Eye (tissue), 1 donor: Measurements from ENCODE around the gene OBSL1.

ENCODE experiments used
- DNase-seq: peaks from one replicate; pipeline ENCODE4 v3.0.0-alpha.2; 2015

Gene OBSL1

DNA sequence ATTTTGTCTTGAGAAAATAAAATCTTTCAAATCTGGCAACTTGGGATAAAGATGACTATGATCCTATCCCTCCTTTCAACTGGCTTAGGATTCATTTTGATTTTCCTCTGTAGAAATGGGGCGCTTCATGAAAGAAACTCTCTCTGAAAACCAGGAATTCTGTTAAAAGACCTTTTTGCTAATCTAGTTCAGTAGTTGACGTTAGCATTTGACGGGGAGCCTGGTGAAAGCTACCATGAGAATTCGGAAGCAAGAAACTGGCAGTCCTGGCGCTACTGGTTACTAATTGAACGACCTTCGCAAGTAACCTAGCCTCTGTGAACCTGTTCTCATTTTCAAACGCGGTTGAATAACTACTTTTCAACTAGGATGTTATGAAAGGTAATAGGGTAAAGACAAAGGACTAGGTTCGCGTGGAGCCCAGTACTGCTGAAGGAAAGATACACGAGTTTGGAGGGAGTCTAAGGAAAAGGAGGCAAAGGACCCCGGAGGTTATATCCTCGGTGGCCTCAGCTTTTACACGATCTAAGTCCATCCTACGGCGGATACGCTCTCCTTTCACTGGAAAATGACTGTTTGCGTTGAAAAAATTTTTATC lies 25.7 kb upstream of the OBSL1 start:
- no peak for DNase-seq

DNA sequence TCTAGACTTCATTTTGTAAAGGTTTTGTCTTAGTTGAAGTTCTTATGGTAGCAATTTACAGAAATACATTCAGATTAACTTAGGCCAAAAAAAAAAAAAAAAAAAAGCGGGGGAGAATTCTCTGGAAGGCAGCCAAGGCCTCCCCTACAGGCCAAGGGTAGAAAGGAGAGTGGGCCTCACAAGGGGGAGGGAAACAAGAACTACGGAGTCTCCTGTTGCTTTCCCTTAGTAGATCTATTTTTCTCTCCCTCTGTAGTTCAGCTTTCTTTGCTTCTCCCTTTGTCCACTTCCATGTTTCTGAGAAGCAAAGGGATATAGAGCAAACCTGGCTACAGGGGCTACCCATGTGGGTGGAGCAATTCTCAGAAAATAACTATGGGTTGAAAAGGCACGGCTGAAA lies 23.9 kb upstream of the OBSL1 start:
- DNase-seq, result peak; percentile 77

DNA sequence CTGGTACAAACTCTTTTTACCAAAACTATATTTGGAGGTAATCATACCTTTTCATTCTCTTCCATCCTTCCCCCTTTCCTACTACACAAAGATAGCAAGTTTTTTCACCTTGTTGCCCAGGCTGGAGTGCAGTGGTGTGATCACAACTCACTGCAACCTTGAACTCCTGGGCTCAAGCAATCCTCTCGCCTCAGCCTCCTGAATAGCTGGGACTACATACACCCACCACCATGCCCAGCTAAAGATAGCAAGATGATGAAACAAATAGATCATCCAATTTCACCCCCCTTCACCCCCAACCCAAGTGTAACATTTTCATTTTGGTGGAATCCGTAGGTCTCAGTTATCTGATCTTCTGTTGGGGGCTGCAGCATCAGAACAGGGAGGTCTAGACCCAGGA lies 21.8 kb upstream of the OBSL1 start:
- DNase-seq, result no peak

DNA sequence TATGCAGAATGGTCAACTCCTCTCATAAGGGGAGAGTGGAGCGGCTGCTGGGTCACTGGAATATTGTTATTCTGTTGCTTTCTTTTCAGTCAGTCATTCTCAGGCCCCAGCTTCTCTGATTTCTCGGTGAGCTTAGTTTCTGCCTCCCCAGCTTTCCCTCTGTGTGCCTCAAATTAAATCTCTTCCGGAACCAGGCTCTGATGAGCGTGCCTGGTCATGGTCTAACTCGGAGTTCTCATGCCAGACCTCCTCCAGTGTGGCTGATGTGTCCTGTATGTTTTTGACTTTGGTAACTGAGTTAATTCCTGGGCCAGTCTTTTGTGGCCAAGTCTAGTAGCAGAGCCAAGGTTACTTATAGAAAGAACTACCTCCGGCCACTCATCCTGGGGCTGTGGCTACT lies 21.4 kb upstream of the OBSL1 start:
- peak; percentile 57 for DNase-seq

DNA sequence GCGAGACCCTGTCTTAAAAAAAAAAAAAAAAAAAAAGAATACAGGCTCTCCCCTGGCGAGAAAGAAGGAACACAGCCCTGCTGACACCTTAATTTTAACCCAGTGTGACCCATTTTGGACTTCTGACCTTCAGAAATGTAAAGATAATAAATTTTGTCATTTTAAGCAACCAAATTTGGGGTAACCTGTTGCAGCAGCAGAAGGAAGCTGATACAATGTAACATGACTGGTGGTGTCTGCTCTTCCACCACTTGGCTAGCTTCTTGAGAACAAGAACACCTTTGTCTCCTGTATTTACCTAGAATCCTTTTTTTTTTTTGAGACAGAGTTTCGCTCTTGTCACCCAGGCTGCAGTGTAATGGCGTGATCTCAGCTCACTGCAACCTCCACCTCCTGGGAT lies 19.8 kb upstream of the OBSL1 start:
- no peak for DNase-seq

DNA sequence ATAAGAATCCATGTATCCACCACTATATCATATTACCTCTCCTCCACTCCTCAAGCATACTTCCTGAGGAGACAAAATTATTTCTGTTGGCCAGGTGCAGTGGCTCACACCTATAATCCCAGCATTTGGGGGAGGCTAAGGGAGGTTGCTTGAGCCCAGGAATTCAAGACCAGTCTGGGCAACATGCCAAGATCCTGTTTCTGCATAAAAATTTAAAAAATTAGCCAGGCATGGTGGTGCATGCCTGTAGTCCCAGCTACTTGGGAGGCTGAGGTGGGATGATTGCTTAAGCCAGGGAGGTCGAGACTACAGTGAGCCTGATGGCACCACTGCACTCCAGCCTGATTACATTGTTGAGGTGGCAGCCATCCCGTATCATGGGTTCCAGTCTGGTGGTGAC lies 10.0 kb upstream of the OBSL1 start:
- DNase-seq, result no peak

DNA sequence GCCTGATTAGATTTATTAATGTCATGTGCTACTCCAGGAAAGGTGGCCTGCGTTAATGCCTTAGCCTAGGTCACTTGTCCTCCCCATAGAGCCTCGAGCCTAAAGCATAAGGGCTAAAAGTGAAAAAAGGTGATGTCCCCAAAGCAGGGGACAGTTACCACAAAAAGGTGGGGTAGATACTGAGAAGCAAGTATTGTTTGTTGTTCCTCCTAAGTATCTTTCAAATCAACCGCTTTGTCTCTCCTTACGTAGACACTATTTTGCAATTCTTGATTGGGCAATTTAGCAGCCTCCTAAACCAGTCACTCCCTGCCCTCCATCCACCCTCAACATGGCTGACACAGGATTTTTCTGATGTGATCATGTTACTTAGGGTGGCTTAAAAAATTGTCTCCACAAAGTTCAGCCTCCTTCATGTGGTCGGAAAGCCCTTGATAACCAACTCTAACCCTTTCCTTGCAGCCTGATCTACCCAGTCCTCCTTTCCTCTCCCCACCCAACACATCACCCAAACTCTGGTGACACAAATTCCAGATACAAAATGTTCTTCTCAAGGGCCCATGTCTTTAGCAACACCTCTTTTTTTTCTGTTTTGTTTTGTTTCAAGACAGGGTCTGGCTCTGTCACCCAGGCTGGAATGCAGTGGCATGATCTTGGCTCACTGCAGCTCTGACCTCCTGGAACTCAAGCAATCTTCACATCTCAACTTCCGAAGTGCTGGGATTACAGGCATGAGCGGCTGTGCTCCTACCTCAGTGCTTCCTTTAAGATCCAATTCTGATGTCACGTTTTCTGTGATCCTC lies 7.7 kb upstream of the OBSL1 start:
- no peak for DNase-seq

DNA sequence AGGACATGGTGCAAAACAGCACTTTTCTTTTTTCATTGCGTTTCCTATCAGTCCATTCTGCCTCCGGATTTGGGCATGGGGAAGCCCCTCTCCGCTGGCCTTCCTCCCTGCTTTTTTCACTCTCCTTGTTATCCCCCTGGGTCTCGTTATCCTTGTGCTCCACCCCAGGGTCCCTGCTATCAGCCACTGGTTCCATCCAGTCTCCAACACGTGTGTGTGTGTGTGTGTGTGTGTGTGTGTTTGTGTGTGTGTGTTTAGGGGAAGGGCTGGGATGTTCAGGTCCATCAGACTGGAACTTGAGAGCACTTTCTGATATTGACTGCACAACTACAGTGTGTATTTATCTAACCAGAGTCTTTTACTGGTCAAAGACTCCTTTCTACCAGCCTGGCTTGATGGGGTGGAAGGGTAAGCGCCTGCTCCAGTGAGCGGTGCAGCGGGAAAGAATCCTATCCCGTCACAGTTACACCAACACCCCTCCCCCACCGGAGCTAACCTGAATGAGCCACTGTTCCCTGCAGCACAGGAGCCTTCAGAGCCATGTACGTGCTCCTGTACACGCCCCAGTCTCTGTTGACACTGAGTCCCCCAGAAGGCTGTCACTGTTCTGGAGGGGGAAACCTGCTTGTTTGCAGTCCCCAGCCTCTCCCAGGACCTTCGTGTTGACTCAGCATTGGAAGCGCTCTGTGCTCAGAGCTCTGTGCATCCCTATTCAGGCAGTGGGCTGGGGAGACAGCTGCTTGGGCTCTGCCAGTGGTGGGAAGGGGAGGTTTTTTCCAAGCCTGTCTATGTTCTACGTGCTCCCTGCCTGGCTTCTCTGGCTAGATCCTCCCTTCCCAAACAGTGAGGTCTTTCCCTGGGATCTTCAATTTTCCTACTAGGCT lies 5.4 kb upstream of the OBSL1 start:
- DNase-seq, result peak; percentile 86

DNA sequence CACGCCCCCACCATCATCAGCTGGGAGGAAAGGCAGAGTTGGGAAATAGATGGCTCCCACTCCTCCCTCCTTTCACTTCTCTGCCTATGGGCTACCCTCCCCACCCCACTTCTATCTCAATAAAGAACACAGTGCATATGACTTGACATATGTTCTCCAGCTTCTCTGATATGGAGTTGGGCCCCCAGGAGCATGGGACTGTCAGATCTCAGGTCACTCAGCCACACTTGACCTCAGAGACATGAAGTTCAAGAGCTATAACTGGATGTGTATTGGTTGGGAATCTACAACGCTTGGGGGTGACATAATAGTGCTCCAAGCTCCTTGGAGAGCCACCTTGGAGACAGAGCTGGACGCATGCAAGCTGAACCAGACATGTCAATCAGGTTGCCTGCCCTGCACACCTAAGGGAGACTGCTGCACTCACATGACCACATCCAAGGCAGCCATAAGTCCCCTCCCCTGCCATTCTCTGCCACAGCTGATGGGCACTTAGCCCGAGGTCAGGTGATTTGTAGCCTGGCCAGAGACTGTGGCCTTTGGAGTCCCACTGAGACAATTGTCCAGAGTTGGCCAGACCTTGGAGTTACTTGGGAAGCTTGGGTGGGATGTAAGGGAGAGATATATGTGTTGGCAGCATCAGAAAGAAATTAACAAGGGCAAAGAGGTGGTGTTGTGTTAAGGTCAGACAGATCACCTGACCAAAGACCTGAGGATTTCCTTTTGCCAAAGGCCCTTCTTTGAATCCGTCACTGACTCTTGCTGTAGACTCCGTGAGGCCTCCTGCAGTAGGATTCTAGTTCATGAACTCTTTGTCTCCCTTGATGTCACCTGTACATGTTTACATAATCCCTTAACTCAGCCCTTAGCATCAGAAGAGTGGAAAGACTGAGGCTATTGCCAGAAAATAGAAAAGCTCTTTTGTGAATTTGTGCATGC lies 4.5 kb upstream of the OBSL1 start:
- DNase-seq, result peak; percentile 24

DNA sequence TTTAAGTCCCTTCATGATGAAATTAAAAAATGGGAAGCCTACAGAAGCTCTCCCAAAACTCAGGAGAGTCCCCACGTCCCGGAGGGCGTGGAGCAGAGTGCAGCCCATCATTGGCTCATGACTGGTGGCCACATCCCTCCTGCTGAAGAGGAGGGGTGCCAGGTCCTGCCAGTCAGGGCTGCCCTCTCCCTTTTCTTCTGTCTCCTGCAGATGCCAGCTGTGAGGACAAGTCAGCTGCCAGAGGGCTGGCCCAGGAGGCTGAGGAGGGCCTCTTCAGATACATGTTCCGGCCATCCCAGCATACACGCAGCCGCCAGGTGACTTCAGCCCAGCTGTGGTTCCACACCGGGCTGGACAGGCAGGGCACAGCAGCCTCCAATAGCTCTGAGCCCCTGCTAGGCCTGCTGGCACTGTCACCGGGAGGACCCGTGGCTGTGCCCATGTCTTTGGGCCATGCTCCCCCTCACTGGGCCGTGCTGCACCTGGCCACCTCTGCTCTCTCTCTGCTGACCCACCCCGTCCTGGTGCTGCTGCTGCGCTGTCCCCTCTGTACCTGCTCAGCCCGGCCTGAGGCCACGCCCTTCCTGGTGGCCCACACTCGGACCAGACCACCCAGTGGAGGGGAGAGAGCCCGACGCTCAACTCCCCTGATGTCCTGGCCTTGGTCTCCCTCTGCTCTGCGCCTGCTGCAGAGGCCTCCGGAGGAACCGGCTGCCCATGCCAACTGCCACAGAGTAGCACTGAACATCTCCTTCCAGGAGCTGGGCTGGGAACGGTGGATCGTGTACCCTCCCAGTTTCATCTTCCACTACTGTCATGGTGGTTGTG lies 3.4 kb upstream of the OBSL1 start:
- DNase-seq, result no peak

DNA sequence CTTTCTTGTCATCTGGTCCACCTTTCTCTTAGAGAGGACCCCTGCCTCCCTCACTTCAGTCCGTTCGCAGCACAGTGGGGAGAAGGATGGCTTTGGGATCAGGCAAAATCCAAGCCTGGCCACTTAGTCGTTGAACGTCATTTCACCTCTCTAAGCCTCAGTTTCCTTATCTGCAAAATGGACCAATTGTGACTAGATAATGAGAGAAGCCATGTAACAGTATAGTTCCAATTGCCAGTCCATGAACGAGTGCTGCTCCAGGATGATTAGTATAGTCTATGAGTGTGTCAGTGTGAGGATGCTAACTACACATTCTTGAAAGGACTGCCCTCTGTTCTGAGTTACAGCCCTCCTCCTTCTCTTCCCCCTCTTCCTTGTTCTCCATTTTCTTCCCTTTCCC lies 1.8 kb upstream of the OBSL1 start:
- DNase-seq, result no peak

DNA sequence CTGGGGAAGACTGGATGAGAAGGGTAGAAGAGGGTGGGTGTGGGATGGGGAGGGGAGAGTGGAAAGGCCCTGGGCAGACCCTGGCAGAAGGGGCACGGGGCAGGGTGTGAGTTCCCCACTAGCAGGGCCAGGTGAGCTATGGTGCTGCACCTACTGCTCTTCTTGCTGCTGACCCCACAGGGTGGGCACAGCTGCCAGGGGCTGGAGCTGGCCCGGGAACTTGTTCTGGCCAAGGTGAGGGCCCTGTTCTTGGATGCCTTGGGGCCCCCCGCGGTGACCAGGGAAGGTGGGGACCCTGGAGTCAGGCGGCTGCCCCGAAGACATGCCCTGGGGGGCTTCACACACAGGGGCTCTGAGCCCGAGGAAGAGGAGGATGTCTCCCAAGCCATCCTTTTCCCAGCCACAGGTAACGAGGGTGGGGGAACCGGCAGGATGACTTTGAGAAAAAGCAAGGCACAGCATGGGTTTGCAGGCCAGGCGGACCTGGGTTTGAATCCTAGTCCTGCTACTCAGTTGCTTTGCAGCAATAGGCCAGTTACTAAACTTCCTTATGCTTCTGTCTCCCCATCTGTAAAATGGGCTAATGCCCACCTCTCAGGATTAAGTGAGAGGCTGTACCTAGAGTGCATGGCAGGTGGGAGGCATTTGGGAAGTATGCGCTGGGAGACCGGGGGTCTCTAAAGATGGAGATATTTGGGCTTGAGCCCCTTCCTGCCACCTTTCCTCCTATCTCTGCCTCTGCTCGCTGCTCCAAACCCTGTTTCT lies 1.1 kb upstream of the OBSL1 start, which contains the start of gene INHA:
INHA (plus strand) TSS at position 74 of the 765 bp plus-strand sequence; CDS start at position 139, 65 bp downstream.
- DNase-seq, result no peak

DNA sequence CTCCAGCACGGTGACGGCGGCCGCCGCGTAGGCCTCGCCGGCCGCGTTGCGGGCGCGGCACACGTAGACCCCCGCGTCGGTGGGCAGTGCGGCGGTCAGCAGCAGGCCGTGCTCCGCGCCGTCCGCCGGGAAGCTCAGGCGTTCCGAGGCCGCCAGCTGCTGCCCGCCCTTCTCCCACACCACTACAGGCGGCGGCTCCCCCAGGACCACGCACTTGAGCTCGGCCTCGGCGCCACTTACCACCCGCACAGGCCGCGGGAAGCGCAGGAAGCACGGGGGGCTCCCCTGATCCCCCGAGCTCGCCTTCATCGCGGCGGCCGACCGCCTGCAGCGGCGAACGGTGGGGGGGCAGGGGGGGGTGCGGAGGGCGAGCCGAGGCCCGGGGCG lies 422 bp downstream of the OBSL1 start:
- peak; percentile 65 for DNase-seq

DNA sequence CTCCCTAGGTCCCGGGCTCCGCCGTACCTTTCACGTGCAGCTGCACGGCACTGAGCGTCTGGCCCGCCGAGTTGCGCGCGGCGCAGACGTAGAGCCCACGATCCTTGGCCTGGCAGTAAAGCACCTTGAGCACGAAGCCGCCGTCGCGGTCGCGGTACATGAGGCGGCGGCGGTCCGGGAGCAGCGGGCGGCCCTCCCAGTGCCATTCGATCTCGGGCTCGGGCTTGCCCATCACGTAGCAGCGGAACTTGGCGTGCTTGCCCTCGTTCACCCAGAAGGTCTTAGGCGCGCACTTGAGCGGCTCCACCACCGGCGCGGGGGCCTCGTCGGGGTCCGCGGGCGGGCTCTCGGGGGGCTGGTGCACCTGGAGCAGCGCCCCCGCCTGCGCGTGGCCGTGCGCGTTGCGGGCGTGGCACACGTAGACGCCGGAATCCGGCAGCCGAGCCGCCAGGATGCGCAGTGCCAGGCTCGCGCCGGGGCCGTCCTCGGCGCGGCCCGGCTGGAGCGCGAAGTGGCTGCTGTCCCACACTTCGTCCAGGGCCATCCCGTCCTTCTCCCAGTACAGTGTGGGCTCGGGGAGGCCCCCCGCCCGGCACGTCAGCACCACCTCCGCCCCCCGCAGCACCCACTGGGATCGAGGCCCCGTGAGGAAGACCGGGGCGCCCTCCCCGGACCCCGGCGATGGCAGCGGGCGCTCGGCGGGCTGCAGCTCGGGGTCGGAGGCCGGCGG lies 980 bp downstream of the OBSL1 start:
- DNase-seq, result peak; percentile 75

DNA sequence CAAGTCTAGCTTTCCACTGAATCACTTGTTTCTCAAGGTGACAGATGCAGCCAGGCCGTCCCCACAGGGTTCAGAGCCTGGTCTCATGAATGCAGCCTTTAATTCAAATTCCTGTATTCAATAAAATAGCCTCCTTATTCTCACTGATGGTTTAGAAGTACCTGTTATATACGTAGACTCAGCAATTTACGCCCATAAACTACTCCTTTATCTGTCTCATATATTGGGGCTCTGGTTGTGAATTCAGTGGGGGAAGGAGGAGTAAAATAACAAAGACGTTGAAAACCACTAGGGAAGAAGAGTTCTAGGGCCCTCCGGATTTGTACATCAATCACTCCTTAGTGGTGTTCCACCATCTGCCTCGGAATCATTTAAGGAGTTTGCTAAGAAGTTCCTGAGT lies 1.7 kb downstream of the OBSL1 start:
- DNase-seq, result peak; percentile 27

DNA sequence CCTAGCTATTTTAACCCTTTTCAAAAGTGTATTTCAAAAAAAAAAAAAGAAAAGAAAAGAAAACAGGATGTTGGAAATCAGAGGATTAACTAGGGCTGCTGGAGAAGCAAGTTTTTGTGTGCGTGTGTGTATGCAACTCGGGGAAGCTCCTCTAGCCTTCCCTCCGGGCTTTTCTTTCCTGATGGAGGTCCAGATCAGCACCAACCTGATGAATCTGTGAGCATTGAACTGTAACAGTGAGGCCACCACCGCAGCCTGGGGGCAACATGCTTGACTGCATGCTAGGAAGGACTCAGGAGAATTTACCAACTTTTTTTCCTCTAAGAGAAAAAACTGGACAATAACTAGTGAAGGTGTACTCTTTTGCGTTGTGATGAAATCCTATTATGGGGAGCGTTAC lies 2.3 kb downstream of the OBSL1 start:
- peak; percentile 35 for DNase-seq

DNA sequence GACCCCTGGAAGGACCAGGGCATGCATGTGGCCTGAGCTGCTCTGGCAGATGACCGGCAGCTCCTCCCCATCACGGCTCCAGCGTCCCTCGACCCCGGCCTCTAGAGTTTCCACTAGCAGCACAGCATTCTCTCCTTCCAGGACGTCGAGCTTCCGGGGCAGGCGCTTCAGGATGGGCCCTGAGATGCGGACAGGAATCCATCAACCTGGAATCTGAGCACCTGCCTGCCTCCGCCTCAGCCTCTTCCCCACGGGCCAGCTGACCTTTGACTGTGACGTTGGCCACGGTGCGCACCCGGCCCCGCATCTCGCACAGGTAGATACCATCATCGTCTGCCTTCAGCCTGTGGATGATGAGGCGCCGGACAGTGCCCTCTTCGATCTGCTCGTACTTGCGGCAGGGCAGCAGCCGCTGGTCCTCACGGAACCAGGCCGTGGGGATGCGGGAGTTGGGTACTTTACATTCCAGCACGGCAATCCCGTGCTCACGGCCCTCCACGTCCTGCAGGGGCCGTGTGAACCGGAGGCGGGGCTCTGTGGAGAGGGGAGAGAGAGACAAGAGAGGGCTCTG lies 3.5 kb downstream of the OBSL1 start:
- no peak for DNase-seq

DNA sequence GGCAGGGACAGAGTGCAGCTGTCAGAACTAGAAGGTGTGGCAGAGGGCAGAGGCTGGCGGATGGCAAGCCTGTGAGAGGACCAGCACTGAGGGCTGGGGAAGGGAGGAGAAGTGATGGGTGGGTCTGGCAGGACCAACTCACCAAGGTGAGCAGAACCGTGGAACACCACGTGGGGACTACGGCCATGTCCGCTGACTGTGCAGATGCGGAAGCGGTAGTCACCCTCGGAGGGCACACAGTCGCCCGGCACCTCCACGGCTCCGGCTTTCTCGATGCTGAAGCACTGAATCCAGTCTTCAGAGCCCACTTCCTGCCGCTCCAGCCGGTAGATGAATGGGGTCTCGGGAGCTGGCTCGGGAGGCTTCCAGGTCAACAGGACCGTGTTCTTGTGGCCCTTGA lies 4.2 kb downstream of the OBSL1 start:
- DNase-seq, result no peak

DNA sequence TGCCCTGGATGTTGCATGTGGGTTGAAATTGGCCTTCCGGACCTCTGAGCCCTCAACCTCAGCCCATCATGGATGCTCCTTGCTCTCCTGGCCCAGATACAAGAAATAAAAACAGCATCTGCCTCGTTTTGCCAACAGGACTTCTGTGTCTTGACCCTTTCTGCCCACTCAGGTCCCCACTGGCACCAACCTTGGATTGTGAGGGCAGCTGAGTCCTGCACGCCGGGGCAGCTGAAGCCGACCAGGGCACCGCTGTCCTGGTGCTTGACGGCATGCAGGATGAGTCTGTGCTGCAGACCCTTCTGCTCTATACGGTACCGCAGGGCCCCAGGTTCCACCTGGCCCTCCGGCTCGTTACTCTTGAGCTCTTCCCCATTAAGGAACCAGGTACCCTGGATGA lies 4.7 kb downstream of the OBSL1 start:
- no peak for DNase-seq
